ENCODE results near the gene IFITM1. TPM values are rescaled to one million over a fixed set of nuclear protein-coding genes. Genes with fewer than 3 reads are reported as not detected.

IFITM1 gene
- total and polyA plus RNA-seq, 2 of the 8 experiments (the other 6 are each of a cell fraction or from before 2014, with no cell fraction given), result 394 to 1,464 TPM

GRCh38 chr11:352456-353031, 38.7 kb downstream of the IFITM1 start (continued):
- TF ChIP-seq RXRA (IDR thresholded peaks at IDR 0.05; ENCODE audit: insufficient read depth, low read depth, low read length), result no peak
- TF ChIP-seq FOSL1 (IDR thresholded peaks at IDR 0.05; ENCODE audit: insufficient read depth, low read depth, low read length), result no peak
- no peak for TF ChIP-seq TAF7 (optimal IDR thresholded peaks at IDR 0.05; ENCODE audit: borderline replicate concordance, low read depth, low read length)
- TF ChIP-seq CHD2 (IDR thresholded peaks at IDR 0.05; ENCODE audit: low read length), result no peak
- TF ChIP-seq JUND (IDR thresholded peaks at IDR 0.05; ENCODE audit: low read length), result no peak
